Smooth muscle cell (in vitro differentiated cells): ENCODE measurements around the gene ROBO4. TPM values are rescaled to one million over a fixed set of nuclear protein-coding genes. Genes with fewer than 3 reads are reported as not detected.

Experiments
- DNase-seq: peaks from one replicate; lab custom pipeline; 2025; ENCODE audit not compliant: unreplicated experiment; lab: John Stamatoyannopoulos, UW
- H2AFZ ChIP-seq: fragments of 200-600 bp; sonication (generic); 2 replicates; pipeline ENCODE4 v1.6.0; 2016; ENCODE audit warnings: antibody characterized with exemption, low read depth, mild to moderate bottlenecking
- H3F3A ChIP-seq: fragments of 200-600 bp; sonication (generic); 2 replicates; pipeline ENCODE4 v1.6.0; 2017; ENCODE audit warnings: antibody characterized with exemption, low read depth
- H3K27ac ChIP-seq: fragments of 200-600 bp; sonication (generic); 2 replicates; pipeline ENCODE4 v1.5.1; 2016; ENCODE audit warnings: low read depth, mild to moderate bottlenecking
- H3K27me3 ChIP-seq: fragments of 200-600 bp; sonication (generic); 2 replicates; pipeline ENCODE4 v1.6.1; 2016; ENCODE audit warnings: low read depth, mild to moderate bottlenecking
- H3K36me3 ChIP-seq: fragments of 200-600 bp; sonication (generic); 2 replicates; pipeline ENCODE4 v1.5.1; 2016; ENCODE audit warnings: low read depth
- H3K4me1 ChIP-seq: fragments of 200-600 bp; sonication (generic); 2 replicates; pipeline ENCODE4 v1.5.1; 2016; ENCODE audit warnings: low read depth
- H3K4me2 ChIP-seq: fragments of 200-600 bp; sonication (generic); 2 replicates; pipeline ENCODE4 v1.6.0; 2016; ENCODE audit warnings: mild to moderate bottlenecking
- H3K4me3 ChIP-seq: fragments of 200-600 bp; sonication (generic); 2 replicates; pipeline ENCODE4 v1.5.1; 2016; ENCODE audit warnings: mild to moderate bottlenecking
- H3K79me2 ChIP-seq: fragments of 200-600 bp; sonication (generic); 2 replicates; pipeline ENCODE4 v1.6.0; 2016; ENCODE audit warnings: low read depth, mild to moderate bottlenecking
- H3K9ac ChIP-seq: fragments of 200-600 bp; sonication (generic); 2 replicates; pipeline ENCODE4 v1.6.0; 2016; ENCODE audit warnings: low read depth
- H3K9me3 ChIP-seq: fragments of 200-600 bp; sonication (generic); replicated peaks from 2 replicates; pipeline ENCODE4 v1.5.1; 2016; ENCODE audit warnings: low read depth
- H4K20me1 ChIP-seq: fragments of 200-600 bp; sonication (generic); 2 replicates; pipeline ENCODE4 v1.6.0; 2016; ENCODE audit warnings: low read depth
- WGBS: methylation state at CpG from one replicate; pipeline ENCODE4 v1.1.7; 2016; ENCODE audit warnings: low lambda C conversion rate; 5-methylcytosine and 5-hydroxymethylcytosine counted together
- polyA plus RNA-seq: library from polyadenylated mRNA; unstranded; fragments of >200 nt; fragmentation: Nextera tagmentation; extraction: Ambion mirVana; gene quantifications from 2 replicates; pipeline ENCODE4 v1.2.1, GENCODE V29; 2016
- total RNA-seq: library from RNA; depleted of rRNA; stranded (reverse); fragments of >200 nt; gene quantifications from 2 replicates; pipeline ENCODE4 v1.2.3, GENCODE V29; 2014
- TF ChIP-seq, protein P1 (sequence below): fragments of 200-600 bp; sonication (generic); IDR thresholded peaks from 2 replicates; pipeline ENCODE4 v1.5.1; 2017; ENCODE audit warnings: borderline replicate concordance, mild to moderate bottlenecking, antibody characterized with exemption; ENCODE audit not compliant: insufficient read depth, poor library complexity, severe bottlenecking

Gene ROBO4
- total and polyA plus RNA-seq, 2 experiments from 2014 or later, result 0.40 TPM; not detected in 1

GRCh38 chr11:124894606-124895430 is 2.8 kb downstream of the ROBO4 start:
- Histone ChIP-seq H3K27me3 (no peaks in the 10 kb centered on the region), H3K36me3 (no peaks in the 10 kb centered on the region), H4K20me1 (no peaks in the 10 kb centered on the region), H3K27ac (no peak overlapping the region), H3K9ac (no peak overlapping the region), H3K4me1 (no peaks in the 10 kb centered on the region), H3K4me3 (no peak overlapping the region), H3F3A (no peaks in the 10 kb centered on the region), H3K9me3 (no peaks in the 10 kb centered on the region), H3K4me2 (no peak overlapping the region), H3K79me2 (no peaks in the 10 kb centered on the region), H2AFZ (no peak overlapping the region)
- no peak for DNase-seq
- TF ChIP-seq, protein P1, sequence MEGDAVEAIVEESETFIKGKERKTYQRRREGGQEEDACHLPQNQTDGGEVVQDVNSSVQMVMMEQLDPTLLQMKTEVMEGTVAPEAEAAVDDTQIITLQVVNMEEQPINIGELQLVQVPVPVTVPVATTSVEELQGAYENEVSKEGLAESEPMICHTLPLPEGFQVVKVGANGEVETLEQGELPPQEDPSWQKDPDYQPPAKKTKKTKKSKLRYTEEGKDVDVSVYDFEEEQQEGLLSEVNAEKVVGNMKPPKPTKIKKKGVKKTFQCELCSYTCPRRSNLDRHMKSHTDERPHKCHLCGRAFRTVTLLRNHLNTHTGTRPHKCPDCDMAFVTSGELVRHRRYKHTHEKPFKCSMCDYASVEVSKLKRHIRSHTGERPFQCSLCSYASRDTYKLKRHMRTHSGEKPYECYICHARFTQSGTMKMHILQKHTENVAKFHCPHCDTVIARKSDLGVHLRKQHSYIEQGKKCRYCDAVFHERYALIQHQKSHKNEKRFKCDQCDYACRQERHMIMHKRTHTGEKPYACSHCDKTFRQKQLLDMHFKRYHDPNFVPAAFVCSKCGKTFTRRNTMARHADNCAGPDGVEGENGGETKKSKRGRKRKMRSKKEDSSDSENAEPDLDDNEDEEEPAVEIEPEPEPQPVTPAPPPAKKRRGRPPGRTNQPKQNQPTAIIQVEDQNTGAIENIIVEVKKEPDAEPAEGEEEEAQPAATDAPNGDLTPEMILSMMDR, result no peak
- 83% methylated on average over 4 of the region's 4 CpGs for WGBS

- no peak overlapping the region for H2AFZ ChIP-seq
- no peaks in the 10 kb centered on the region for H3K27me3 ChIP-seq
- no peaks in the 10 kb centered on the region for H3K9me3 ChIP-seq
- no peak overlapping the region for H3K27ac ChIP-seq
- H3K4me3 ChIP-seq, result no peak overlapping the region
- no peak for DNase-seq
- no peaks in the 10 kb centered on the region for H3K36me3 ChIP-seq
- no peak overlapping the region for H3K9ac ChIP-seq
- 93% methylated on average over 13 of the region's 14 CpGs for WGBS
- no peaks in the 10 kb centered on the region for H3K4me1 ChIP-seq
- H4K20me1 ChIP-seq, result no peaks in the 10 kb centered on the region
- no peak overlapping the region for H3K4me2 ChIP-seq
- H3F3A ChIP-seq, result no peaks in the 10 kb centered on the region
- no peaks in the 10 kb centered on the region for H3K79me2 ChIP-seq
- TF ChIP-seq, protein P1, result no peak
Observed at GRCh38 chr11:124893781-124894401, 3.8 kb downstream of the ROBO4 start.

GRCh38 chr11:124892750-124893454 is 4.8 kb downstream of the ROBO4 start:
- Histone ChIP-seq H3K27ac (no peak overlapping the region), H3K36me3 (no peaks in the 10 kb centered on the region), H4K20me1 (no peaks in the 10 kb centered on the region), H3K4me3 (no peak overlapping the region), H3K4me2 (no peak overlapping the region), H2AFZ (no peak overlapping the region), H3K79me2 (no peaks in the 10 kb centered on the region), H3K9me3 (no peaks in the 10 kb centered on the region), H3F3A (no peaks in the 10 kb centered on the region), H3K9ac (no peak overlapping the region), H3K4me1 (no peaks in the 10 kb centered on the region), H3K27me3 (no peaks in the 10 kb centered on the region)
- WGBS, result 91% methylated on average over 9 of the region's 9 CpGs
- DNase-seq, result no peak
- TF ChIP-seq, protein P1, result no peak
